Neural progenitor cell (in vitro differentiated cells): ENCODE data around the gene BARD1.

Experiments
- EZH2 ChIP-seq: fragments of 200-600 bp; sonication (generic); IDR thresholded peaks from 2 replicates; pipeline ENCODE4 v1.6.1; 2017; ENCODE audit warnings: antibody characterized with exemption, mild to moderate bottlenecking, moderate library complexity
- EZH2phosphoT487 ChIP-seq: fragments of 200-600 bp; sonication (generic); IDR thresholded peaks from 2 replicates; pipeline ENCODE4 v1.6.1; 2017; ENCODE audit warnings: antibody characterized with exemption
- TF ChIP-seq, protein P1 (sequence below): fragments of 200-600 bp; sonication (generic); IDR thresholded peaks from 2 replicates; pipeline ENCODE4 v1.5.1; 2017; ENCODE audit warnings: antibody characterized with exemption, mild to moderate bottlenecking

DNA sequence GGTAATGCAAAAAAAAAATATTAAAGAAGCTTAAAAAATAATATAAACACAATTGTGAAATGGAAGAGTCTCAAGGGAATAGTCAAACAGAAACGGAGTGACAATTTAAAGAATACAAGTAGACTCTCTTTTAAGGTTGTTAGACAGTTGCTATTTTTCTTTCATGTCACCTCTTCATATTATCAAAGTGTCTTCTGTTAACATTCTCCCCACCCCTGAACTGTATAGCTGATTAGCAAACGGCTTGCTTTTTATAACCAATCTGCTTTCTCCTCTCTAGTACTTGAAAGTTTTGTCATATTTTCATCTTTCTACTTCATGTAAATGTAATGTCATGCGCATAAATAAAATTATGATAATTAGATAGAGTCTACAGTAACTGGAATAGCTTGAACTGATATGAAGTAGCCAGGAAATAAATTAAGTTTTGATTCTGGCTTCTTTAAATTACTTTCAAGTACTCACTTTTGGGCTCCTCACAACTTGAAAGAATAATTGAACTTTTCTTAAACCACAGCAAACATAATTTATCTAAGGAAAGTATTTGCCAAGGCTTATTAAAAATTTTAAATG, 37.0 kb downstream of the BARD1 start:
- TF ChIP-seq EZH2 (no peak), EZH2phosphoT487 (no peak)
- TF ChIP-seq, protein P1, sequence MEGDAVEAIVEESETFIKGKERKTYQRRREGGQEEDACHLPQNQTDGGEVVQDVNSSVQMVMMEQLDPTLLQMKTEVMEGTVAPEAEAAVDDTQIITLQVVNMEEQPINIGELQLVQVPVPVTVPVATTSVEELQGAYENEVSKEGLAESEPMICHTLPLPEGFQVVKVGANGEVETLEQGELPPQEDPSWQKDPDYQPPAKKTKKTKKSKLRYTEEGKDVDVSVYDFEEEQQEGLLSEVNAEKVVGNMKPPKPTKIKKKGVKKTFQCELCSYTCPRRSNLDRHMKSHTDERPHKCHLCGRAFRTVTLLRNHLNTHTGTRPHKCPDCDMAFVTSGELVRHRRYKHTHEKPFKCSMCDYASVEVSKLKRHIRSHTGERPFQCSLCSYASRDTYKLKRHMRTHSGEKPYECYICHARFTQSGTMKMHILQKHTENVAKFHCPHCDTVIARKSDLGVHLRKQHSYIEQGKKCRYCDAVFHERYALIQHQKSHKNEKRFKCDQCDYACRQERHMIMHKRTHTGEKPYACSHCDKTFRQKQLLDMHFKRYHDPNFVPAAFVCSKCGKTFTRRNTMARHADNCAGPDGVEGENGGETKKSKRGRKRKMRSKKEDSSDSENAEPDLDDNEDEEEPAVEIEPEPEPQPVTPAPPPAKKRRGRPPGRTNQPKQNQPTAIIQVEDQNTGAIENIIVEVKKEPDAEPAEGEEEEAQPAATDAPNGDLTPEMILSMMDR = no peak
